HepG2 (cell line): ENCODE measurements around the gene ZNF554. TPM values are rescaled to one million over a fixed set of nuclear protein-coding genes. Genes with fewer than 3 reads are reported as not detected.

Source experiments
- BHLHE40 ChIP-seq: IDR thresholded peaks from 2 replicates; pipeline ENCODE4 v1.6.1; 2011; ENCODE audit warnings: low read length, improper control_type of control experiment
- FOXP1 ChIP-seq, 2 experiments: fragments of 450-650 bp in 1 of 2; IDR thresholded peaks; 2 replicates each; pipeline ENCODE4 v1.6.1; 2017 to 2018; ENCODE audit warnings: antibody characterized with exemption in 1 of 2
- HMGXB3 ChIP-seq: sonication (generic); formaldehyde crosslinking; IDR thresholded peaks from 2 replicates; pipeline ENCODE4 v1.4.0; 2020; ENCODE audit warnings: missing genetic modification reagents, borderline replicate concordance
- HMGXB4 ChIP-seq, 2 experiments: sonication (generic) in 1 of 2; formaldehyde crosslinking in 1 of 2; IDR thresholded peaks; 2 replicates each; pipeline versions ENCODE4 v1.4.0 to v1.6.1; 2018 to 2020; ENCODE audit warnings: missing genetic modification reagents in 2 of 2, borderline replicate concordance in 1 of 2, low read depth in 1 of 2, mild to moderate bottlenecking in 1 of 2, missing biosample characterization in 1 of 2
- HNRNPH1 ChIP-seq: fragments of 200-400 bp; formaldehyde crosslinking; optimal IDR thresholded peaks from 2 replicates; pipeline ENCODE3; 2017; ENCODE audit warnings: mild to moderate bottlenecking, low read depth, low read length
- ISX ChIP-seq: sonication (generic); formaldehyde crosslinking; conservative IDR thresholded peaks from 2 replicates; pipeline ENCODE4 v1.5.0; 2020; ENCODE audit warnings: missing genetic modification reagents
- MLLT10 ChIP-seq: sonication (generic); formaldehyde crosslinking; IDR thresholded peaks from 2 replicates; pipeline ENCODE4 v1.4.0; 2020; ENCODE audit warnings: missing genetic modification reagents
- MXI1 ChIP-seq: IDR thresholded peaks from 3 replicates; pipeline ENCODE4 v1.6.1; 2012; ENCODE audit warnings: low read depth, low read length, inconsistent platforms, borderline replicate concordance
- PHF8 ChIP-seq: sonication (generic); formaldehyde crosslinking; IDR thresholded peaks from 2 replicates; pipeline ENCODE4 v1.5.0; 2020; ENCODE audit warnings: missing genetic modification reagents
- POLR2G ChIP-seq: fragments of 200-400 bp; formaldehyde crosslinking; IDR thresholded peaks from 2 replicates; pipeline ENCODE4 v1.6.1; 2018; ENCODE audit warnings: mild to moderate bottlenecking, low read depth, low read length, moderate library complexity
- RERE ChIP-seq: IDR thresholded peaks from 2 replicates; pipeline ENCODE4 v1.6.1; 2016; ENCODE audit warnings: low read depth, missing genetic modification reagents, missing compliant biosample characterization
- RFX3 ChIP-seq: IDR thresholded peaks from 2 replicates; pipeline ENCODE4 v1.6.1; 2016; ENCODE audit warnings: missing biosample characterization, missing genetic modification reagents
- SMAD3 ChIP-seq: sonication (generic); formaldehyde crosslinking; IDR thresholded peaks from 2 replicates; pipeline ENCODE4 v1.4.0; 2020; ENCODE audit warnings: missing genetic modification reagents
- ZFP36 ChIP-seq: fragments of 150-350 bp; IDR thresholded peaks from 2 replicates; pipeline ENCODE4 v1.6.1; 2018; ENCODE audit warnings: borderline replicate concordance, low read length, low read depth; ENCODE audit not compliant: partially characterized antibody
- ZNF136 ChIP-seq: sonication (generic); formaldehyde crosslinking; IDR thresholded peaks from 2 replicates; pipeline ENCODE4 v1.8.1; 2022; ENCODE audit warnings: low read depth, mild to moderate bottlenecking, moderate library complexity, missing genetic modification reagents
- ZNF460 ChIP-seq: sonication (generic); formaldehyde crosslinking; IDR thresholded peaks from 2 replicates; pipeline ENCODE4 v1.5.1; 2020; ENCODE audit warnings: missing genetic modification reagents, mild to moderate bottlenecking, borderline replicate concordance
- ZNF607 ChIP-seq: sonication (generic); formaldehyde crosslinking; IDR thresholded peaks from 2 replicates; pipeline ENCODE4 v1.5.1; 2020; ENCODE audit warnings: missing genetic modification reagents, mild to moderate bottlenecking, borderline replicate concordance
- polyA plus RNA-seq, 8 experiments: library from polyadenylated mRNA; depleted of rRNA in 3 of 8; stranded (reverse) in 7 of 8; unstranded in 1 of 8; fragments of >200 nt; fragmentation: Illumina TruSeq in 4 of 8; extraction: Trizol in 4 of 8; gene quantifications; 2 replicates each; pipeline versions ENCODE4 v1.2.1 to v1.2.3, GENCODE V29; 2011 to 2016; ENCODE audit warnings: low read depth in 4 of 8, missing spikeins in 1 of 8, mixed read lengths in 1 of 8; ENCODE audit not compliant: insufficient read depth in 1 of 8
- total RNA-seq, 5 experiments: library from RNA; depleted of rRNA; stranded (reverse); fragments of >200 nt; fragmentation: Illumina TruSeq; extraction: Trizol; gene quantifications; 2 replicates each; pipeline ENCODE4 v1.2.3, GENCODE V29; 2016; ENCODE audit warnings: low read depth in 1 of 5

ZNF554 gene
- total and polyA plus RNA-seq, 2 of the 13 experiments (the other 11 are each of a cell fraction or from before 2014, with no cell fraction given): 2.2 to 2.7 TPM

GRCh38 chr19:2811221-2811722 lies 8.4 kb upstream of the ZNF554 start (continued):
- TF ChIP-seq HMGXB3 (CRISPR knock-in tag) (no peak; the same call in 1 of the 2 replicates), ZNF136 (CRISPR knock-in tag) (no peak), MLLT10 (no peak), SMAD3 (0 out of 2 replicates have a peak, but pooled peaks have one; percentile 67), FOXP1 (IDR thresholded peaks at IDR 0.05) (no peak), FOXP1 (CRISPR knock-in tag; IDR thresholded peaks at IDR 0.05) (0 out of 2 replicates have a peak, but pooled peaks have one; percentile 11), ZNF460 (CRISPR knock-in tag) (no peak), POLR2G (peak; percentile 44; the same call in 1 of the 2 replicates), HMGXB4 (CRISPR knock-in tag; IDR thresholded peaks at IDR 0.05; ENCODE audit: borderline replicate concordance in 1 of 2, low read depth in 1 of 2) (no peak), RFX3 (CRISPR knock-in tag) (no peak), MXI1 (peak; percentile 22; the same call in 1 of the 3 replicates), ZNF607 (CRISPR knock-in tag) (no peak), BHLHE40 (no peak), PHF8 (no peak), ZFP36 (no peak), RERE (CRISPR knock-in tag) (no peak), ISX (no peak), HNRNPH1 (no peak)
